ENCODE results near the gene S100B.
A peak's percentile ranks its signal among the peaks of the same experiment; 100 is the strongest.

The S100B gene

GRCh38 chr21:46559291-46559983 is 45.4 kb downstream of the S100B start:
- DNase-seq = peak; percentile 37

DNA sequence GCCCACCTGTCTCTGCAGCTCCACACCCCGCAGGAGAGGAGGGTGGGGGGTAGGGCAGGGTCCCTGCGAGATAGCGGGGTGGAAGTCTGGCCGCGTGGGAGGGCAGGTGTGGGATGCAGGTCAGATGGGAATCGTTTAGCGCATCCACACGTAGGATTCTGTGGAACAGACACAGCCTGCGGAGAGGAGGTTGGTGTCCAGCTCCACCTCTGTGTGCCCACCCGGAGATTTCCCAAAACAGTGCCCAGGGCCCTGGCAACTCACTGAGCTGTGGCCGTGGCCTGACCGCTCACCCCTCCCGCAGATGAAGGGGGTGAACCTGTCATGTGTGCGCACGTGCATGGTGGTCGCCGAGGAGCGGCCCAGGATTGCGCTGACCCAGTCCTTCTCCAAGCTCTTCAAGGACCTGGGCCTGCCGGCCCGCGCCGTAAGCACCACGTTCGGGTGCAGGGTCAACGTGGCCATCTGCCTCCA is 46.9 kb downstream of the S100B start:
- no peak for DNase-seq

DNA sequence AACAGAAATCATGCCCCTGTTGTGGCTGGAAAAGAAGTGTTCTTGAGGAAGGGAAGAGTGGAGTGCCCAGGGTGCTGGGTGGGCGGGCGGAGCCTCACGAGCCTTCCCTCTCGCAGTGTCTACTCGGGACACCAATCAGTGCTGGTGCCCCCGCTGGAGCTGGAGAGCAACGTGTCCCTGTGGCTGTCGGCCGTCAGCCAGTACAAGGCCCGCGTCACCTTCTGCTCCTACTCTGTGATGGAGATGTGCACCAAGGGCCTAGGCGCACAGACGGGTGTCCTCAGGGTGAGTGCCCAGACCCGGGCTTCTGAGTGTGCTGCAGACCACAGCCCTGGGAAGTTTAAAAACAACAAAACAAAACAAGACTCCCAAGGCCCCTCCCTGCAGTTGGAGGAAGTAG is 47.4 kb downstream of the S100B start:
- DNase-seq = no peak

GRCh38 chr21:46556802-46557201 is 48.1 kb downstream of the S100B start:
- DNase-seq = no peak

GRCh38 chr21:46555678-46556077 is 49.2 kb downstream of the S100B start:
- DNase-seq = no peak

DNA sequence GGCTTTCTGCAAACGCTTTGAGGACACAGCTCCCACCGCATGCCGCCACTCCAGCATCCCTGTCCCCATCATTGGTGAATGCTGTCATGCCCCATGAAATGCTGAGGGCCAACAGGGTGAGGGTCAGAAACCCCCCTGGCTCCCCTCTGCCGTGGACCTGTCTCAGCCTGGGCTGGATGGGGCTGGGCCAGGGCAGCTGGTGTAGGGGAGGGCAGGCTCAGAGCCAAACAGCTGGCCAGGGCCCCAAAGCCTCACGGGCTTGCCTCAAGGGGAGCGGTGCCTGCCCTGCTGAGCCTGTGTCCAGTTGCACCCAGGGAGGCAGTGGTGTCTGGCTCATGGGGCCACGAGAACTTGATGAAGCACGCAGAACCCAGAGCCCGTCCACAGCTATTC is 49.7 kb downstream of the S100B start:
- DNase-seq = no peak

DNA sequence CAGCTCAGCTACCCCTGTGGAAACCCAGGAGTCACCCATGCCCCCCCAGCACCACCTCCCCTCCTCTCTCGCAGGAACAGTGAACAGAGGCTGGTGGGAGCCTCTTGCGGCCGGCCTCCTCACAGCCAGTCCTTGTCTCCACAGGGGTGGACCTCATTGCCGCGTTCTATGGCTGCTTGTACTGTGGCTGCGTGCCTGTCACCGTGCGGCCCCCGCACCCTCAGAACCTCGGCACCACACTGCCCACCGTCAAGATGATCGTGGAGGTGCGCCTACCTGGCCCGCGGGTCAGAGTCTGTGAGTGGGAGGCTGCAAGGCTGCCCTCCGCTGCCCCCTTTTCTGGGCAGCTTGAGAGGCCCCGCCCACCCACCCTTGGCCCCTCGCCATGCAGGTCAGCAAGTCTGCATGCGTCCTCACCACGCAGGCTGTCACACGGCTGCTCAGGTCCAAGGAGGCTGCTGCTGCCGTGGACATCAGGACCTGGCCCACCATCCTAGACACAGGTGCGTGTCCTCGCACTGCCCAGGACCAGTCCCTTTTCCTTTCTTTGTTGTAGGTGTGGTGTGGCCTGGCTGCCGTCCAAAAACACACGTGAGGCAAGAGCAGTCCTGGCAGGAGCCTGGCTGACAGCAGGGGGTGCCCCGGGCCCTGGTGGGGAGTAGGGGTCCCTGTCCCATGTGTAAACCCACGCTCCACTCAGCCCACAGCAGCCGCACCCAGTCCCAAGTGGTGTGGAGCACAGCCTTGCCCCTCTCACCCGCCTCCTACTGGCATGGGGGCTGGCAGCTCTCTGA is 50.3 kb downstream of the S100B start:
- DNase-seq = no peak

- DNase-seq = no peak
Observed at GRCh38 chr21:46553993-46554392, 50.9 kb downstream of the S100B start.

DNA sequence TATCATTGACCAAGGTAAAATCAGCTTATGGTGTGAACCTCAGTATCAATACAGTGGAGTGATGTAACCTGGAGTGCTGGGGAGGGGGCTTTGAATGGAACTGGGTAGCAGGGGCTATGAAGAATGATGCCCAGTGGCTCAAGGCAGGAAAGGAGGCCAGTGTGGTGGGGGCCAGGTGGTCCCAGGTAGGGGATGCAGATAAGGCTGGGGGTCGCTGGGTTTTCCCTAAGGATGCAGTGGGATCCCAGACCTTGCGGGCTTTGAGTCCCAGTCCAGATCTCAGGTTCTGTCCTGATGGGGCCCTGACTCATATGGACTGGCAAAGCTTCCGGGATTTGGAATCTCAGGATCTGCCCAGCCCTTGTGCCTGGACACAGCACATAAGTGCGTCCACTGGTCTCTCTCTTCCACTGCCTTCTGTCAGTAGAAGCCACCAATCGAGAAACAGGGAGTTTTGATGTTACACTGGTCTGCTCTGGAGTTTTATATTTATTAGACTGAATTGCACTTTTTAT is 52.0 kb downstream of the S100B start:
- DNase-seq = no peak

DNA sequence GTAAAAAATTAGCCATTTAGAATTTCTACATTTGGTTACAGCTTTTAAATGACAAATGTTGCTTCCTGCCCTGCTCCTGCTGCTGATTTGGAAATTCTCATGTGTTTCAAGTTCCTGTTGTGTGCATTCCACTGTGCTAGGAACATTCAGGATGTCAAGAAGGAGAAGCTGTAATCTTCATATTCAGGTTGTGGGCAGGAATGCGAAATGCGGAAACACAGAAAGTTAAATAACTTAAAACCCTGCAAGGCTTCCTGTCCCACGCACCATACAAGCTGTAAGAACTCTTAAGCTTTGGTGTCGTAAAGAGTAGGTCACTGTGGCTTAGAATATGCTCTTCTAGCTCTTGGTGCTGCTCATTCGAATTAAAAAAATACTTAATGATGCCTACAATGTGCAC is 52.6 kb downstream of the S100B start:
- DNase-seq = no peak

DNA sequence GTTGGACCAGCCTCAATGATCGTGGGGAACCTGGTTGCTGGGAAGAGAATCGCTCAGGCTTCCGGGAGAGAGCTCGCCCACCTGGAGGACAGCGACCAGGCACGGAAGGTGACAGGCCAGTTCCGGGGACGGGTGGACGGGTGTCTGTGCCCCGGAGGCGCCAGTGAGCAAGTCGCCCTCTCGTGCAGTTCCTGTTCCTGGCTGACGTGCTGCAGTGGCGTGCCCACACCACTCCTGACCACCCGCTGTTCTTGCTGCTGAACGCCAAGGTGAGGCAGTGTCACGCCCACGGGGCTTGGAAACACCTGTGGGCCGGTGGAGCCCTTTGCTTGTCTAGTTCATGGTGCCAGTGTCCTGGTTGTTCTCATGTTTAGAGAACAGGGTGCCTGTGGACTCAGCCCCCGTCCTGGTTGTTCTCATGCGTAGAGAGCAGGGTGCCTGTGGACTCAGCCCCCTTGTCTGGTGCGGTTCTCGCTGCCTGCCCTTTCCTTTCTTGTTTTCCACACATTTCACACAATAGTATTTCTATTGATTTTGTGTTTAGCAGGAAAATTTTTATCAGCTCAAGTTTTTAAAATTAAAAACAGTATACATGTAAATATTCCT is 53.1 kb downstream of the S100B start:
- DNase-seq = no peak

DNA sequence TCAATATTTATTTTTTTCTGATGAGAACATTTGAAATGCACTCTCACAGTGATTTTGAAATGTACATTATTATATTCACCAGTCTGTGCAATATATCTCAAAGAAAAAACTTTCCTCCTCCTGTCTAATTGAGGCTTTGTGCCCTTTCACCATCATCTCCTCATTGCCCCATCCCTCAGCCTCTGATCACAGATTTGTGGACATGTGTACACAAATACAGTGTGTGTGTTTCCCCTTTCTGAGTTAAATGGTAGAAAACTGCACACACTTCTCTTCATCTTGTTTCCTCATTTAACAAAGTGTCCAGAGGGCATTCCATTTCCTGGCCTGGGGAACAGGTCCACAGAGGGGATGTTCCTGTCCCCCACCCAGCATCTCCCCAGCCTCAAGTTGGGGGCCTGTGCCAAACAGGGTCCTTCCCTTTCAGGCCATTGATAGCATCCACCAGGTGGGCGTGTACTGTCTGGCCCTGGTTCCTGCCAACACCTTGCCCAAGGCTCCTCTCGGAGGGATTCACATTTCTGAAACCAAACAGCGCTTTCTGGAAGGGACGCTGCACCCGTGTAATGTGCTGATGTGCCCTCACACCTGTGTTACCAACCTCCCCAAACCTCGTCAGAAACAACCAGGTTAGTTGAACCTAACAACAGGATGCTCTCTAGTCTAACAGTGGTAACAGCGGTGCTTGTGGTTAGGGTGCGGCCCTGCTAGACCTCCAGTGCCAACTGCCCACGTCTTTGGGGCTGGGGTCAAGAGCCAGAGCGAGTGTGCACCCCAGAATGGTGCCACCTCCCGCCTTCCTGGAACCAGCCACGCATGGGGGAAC is 54.6 kb downstream of the S100B start:
- peak; percentile 42 for DNase-seq

- no peak for DNase-seq
Observed at GRCh38 chr21:46549650-46550049, 55.2 kb downstream of the S100B start.
